Measurements from ENCODE around the gene PLXNA4.

DNA sequence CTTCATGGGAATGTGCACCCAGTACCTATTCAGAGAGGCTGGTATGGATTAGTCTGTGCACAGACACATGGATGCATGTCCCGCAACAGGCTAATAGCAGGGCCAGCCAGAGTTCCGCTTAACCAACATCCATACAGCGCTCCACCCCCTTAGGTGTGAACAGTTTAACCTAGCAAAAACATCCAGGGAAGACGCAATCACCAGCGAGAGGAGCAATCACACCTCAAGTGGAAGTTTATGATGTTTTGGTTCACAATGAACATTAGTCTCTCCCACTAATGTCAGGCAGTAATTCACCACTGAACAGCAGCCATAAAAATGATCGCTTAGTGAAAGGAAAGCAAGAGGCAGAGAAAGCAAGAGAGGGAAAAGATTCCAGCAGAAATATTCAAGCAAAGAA, 91.1 kb downstream of the PLXNA4 start:
- TF ChIP-seq, protein P1, sequence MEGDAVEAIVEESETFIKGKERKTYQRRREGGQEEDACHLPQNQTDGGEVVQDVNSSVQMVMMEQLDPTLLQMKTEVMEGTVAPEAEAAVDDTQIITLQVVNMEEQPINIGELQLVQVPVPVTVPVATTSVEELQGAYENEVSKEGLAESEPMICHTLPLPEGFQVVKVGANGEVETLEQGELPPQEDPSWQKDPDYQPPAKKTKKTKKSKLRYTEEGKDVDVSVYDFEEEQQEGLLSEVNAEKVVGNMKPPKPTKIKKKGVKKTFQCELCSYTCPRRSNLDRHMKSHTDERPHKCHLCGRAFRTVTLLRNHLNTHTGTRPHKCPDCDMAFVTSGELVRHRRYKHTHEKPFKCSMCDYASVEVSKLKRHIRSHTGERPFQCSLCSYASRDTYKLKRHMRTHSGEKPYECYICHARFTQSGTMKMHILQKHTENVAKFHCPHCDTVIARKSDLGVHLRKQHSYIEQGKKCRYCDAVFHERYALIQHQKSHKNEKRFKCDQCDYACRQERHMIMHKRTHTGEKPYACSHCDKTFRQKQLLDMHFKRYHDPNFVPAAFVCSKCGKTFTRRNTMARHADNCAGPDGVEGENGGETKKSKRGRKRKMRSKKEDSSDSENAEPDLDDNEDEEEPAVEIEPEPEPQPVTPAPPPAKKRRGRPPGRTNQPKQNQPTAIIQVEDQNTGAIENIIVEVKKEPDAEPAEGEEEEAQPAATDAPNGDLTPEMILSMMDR (IDR thresholded peaks at IDR 0.05), result no peak
- TF ChIP-seq POLR2A (IDR thresholded peaks at IDR 0.05), result no peak
- no peak for TF ChIP-seq EP300 (IDR thresholded peaks at IDR 0.05)
- TF ChIP-seq POLR2AphosphoS5 (IDR thresholded peaks at IDR 0.05), result no peak

Measured in gastroesophageal sphincter (tissue), 3 donors.